GM12878 (cell line): ENCODE measurements around the gene RUSC1. TPM values are rescaled to one million over a fixed set of nuclear protein-coding genes. Genes with fewer than 3 reads are reported as not detected.

Source experiments
- ATAC-seq: fragments of 200-7000 bp; cut with Tn5 transposase; 3 replicates; pipeline ENCODE4 v1.9.1; 2020; ENCODE audit warnings: mild to moderate bottlenecking, moderate library complexity
- BruUV-seq: library from RNA; stranded (reverse); fragments of 400-500 nt; replicated peaks from 2 replicates; lab custom pipeline; 2021; lab: Mats Ljungman, UMichigan
- CTCF ChIA-PET: fragments of 300-600 bp; sonication (Branson Sonifier 250); formaldehyde crosslinking; extraction: SDS; loops from one replicate; lab custom pipeline; 2021; ENCODE audit warnings: inconsistent platforms; lab: Yijun Ruan, JAX
- POLR2A ChIA-PET: fragments of 350-600 bp; formaldehyde crosslinking; extraction: SDS; loops from one replicate; lab custom pipeline; 2021; ENCODE audit warnings: inconsistent platforms; lab: Charles Lee
- RAD21 ChIA-PET: fragments of 300-600 bp; sonication (Branson Sonifier 250); formaldehyde crosslinking; loops from one replicate; lab custom pipeline; 2023; ENCODE audit warnings: antibody characterized with exemption; ENCODE audit not compliant: unreplicated experiment; lab: Charles Lee
- SMC1A ChIA-PET: fragments of 300-600 bp; sonication (Branson Sonifier 250); formaldehyde crosslinking; loops from one replicate; lab custom pipeline; 2023; ENCODE audit not compliant: unreplicated experiment, uncharacterized antibody; lab: Charles Lee
- DNase-seq: peaks from one replicate; pipeline ENCODE4 v3.0.0-alpha.2; 2011; ENCODE audit warnings: low read depth, low spot score
- FAIRE-seq: peaks from 3 replicates; lab custom pipeline; 2011; peaks lifted over from hg19 to GRCh38; lab: Jason Lieb, UNC
- H2AFZ ChIP-seq: 2 replicates; pipeline ENCODE4 v1.6.0; 2011; ENCODE audit warnings: low read depth, low read length, control low read depth; ENCODE audit not compliant: control insufficient read depth
- H3K27ac ChIP-seq: 2 replicates; pipeline ENCODE4 v1.5.1; 2011; ENCODE audit warnings: control low read depth; ENCODE audit not compliant: control insufficient read depth, insufficient read depth
- H3K27me3 ChIP-seq, 2 experiments: replicated peaks in 1 of 2; 2 replicates each; pipeline versions ENCODE4 v1.6.0 to v1.6.1; 2011; ENCODE audit warnings: low read length in 1 of 2; ENCODE audit not compliant: control insufficient read depth in 2 of 2, insufficient read depth in 2 of 2
- H3K36me3 ChIP-seq, 2 experiments: 2 replicates each; pipeline ENCODE4 v1.5.1; 2011; ENCODE audit warnings: low read length in 1 of 2; ENCODE audit not compliant: control insufficient read depth in 2 of 2, insufficient read depth in 2 of 2
- H3K4me1 ChIP-seq: 2 replicates; pipeline ENCODE4 v1.6.1; 2011; ENCODE audit warnings: mild to moderate bottlenecking, low read length, moderate library complexity, mixed read lengths; ENCODE audit not compliant: control insufficient read depth, insufficient read depth
- H3K4me2 ChIP-seq: 2 replicates; pipeline ENCODE4 v1.6.0; 2011; ENCODE audit warnings: control low read depth; ENCODE audit not compliant: control insufficient read depth, insufficient read depth
- H3K4me3 ChIP-seq: fragments of 200-600 bp; sonication (generic); 2 replicates; pipeline ENCODE4 v1.5.1; 2016
- H3K79me2 ChIP-seq: 2 replicates; pipeline ENCODE4 v1.6.0; 2011; ENCODE audit warnings: low read length; ENCODE audit not compliant: control insufficient read depth, insufficient read depth
- H3K9ac ChIP-seq: 2 replicates; pipeline ENCODE4 v1.8.0; 2011; ENCODE audit warnings: low read length, control low read depth, mixed read lengths; ENCODE audit not compliant: control insufficient read depth, insufficient read depth
- H3K9me3 ChIP-seq: replicated peaks from 3 replicates; pipeline ENCODE4 v1.5.1; 2011; ENCODE audit warnings: mild to moderate bottlenecking, low read length; ENCODE audit not compliant: control insufficient read depth, insufficient read depth
- H4K20me1 ChIP-seq: 2 replicates; pipeline ENCODE4 v1.6.0; 2011; ENCODE audit not compliant: control insufficient read depth, insufficient read depth
- BCL11A ChIP-seq: IDR thresholded peaks from 2 replicates; pipeline ENCODE4 v1.6.1; 2011; ENCODE audit warnings: low read depth, low read length
- BHLHE40 ChIP-seq, 2 experiments: fragments of 450-650 bp in 1 of 2; IDR thresholded peaks; 2 replicates each; pipeline ENCODE4 v1.6.1; 2011 to 2017; ENCODE audit warnings: low read depth in 2 of 2, borderline replicate concordance in 1 of 2, improper control_type of control experiment in 1 of 2, low read length in 1 of 2, mild to moderate bottlenecking in 1 of 2
- CBFB ChIP-seq: IDR thresholded peaks from 2 replicates; pipeline ENCODE4 v1.6.1; 2016; ENCODE audit warnings: antibody characterized with exemption, low read depth
- PML ChIP-seq: IDR thresholded peaks from 2 replicates; pipeline ENCODE4 v1.6.1; 2012; ENCODE audit warnings: low read length, inconsistent platforms
- in situ Hi-C: fragments of 300-500 bp; cut with MboI; formaldehyde crosslinking; loops from 9 replicates; pipeline ENCODE4 v1.14.3; 2018; ENCODE audit warnings: mixed read lengths
- intact Hi-C: fragments of 100-400 bp; cut with micrococcal nuclease; formaldehyde crosslinking; loops from one replicate; pipeline ENCODE4 v1.14.2; 2022; ENCODE audit not compliant: unreplicated experiment
- microRNA counts: library from miRNA; unstranded; fragments of <30 nt; microRNA quantifications from one replicate; lab custom pipeline; 2016
- microRNA-seq: library from miRNA; unstranded; fragments of <30 nt; microRNA quantifications from one replicate; pipeline ENCODE4, GENCODE V29; 2018
- polyA plus RNA-seq, 11 experiments: library from polyadenylated mRNA; depleted of rRNA in 4 of 11; unstranded in 6 of 11; stranded (reverse) in 5 of 11; fragments of >200 nt; fragmentation: Nextera tagmentation in 4 of 11; fragmentation: Illumina TruSeq in 1 of 11; extraction: Ambion mirVana in 4 of 11; extraction: Trizol in 1 of 11; gene quantifications; 1 replicate in 1 of 11; 2 replicates in 10 of 11; pipeline versions ENCODE4 v1.2.1 to v1.2.3, GENCODE V29; 2011 to 2016; ENCODE audit warnings: inconsistent platforms in 2 of 11, missing spikeins in 2 of 11, low read depth in 1 of 11
- small RNA-seq: library from RNA; depleted of rRNA; stranded (forward); fragments of <200 nt; gene quantifications from one replicate; pipeline ENCODE3, GENCODE V24; 2014
- total RNA-seq, 4 experiments: library from RNA; depleted of rRNA in 3 of 4; stranded (reverse); fragments of >200 nt in 3 of 4; fragmentation: Illumina TruSeq in 1 of 4; extraction: Trizol in 1 of 4; gene quantifications; 2 replicates each; pipeline versions ENCODE4 v1.2.1 to v1.2.3, GENCODE V29; 2013 to 2021

The RUSC1 gene
- total and polyA plus RNA-seq, 10 of the 15 experiments (the other 5 are each of a cell fraction or from before 2014, with no cell fraction given) = 1.1 to 23.7 (median 12.3) TPM

DNA sequence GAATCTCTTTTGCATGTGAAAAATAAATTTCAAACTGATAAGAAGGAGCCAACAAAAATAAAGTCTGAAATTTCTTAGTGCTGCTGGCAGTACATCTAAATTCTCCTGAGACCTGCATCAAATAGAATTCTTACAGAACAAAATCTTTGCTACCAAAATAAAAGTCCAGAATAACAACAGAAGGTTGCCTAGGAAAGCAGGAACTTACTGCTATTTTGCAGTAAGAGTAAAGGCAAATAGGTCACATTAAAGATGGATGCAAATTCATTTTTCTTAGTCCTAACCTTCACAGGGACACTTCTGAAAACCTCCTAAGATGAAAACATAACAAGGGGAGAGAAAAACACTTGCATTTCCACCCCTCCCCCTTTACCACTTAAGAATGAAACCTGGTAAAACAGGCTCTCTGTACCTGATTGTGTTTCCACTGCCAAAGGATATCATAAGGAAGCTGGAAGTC is 59.0 kb downstream of the RUSC1 start:
- Histone ChIP-seq H3K27me3 (no peaks in the 10 kb centered on the region), H3K4me2 (no peak overlapping the region), H3K9ac (no peak overlapping the region), H3K36me3 (peaks cover 0 to 7% of the 10 kb centered on the region in 2 experiments; a peak in 3 of 4 replicates), H2AFZ (no peak overlapping the region), H3K27ac (no peak overlapping the region), H3K79me2 (no peaks in the 10 kb centered on the region), H4K20me1 (no peaks in the 10 kb centered on the region), H3K4me3 (no peak overlapping the region), H3K9me3 (no peaks in the 10 kb centered on the region), H3K4me1 (no peaks in the 10 kb centered on the region)
- ChIA-PET RAD21 (no interaction called here), SMC1A (interaction anchor here (1.1 to 1.6 kb wide), 3 partner anchors 12 to 17 kb away, joined by 3 to 6 read pairs (median 4); no protein-coding TSS in a partner anchor), POLR2A (interaction anchor here (0.6 kb wide), 1 partner anchor 34 kb away, joined by 5 read pairs; no protein-coding TSS in a partner anchor), CTCF (interaction anchor here (0.6 kb wide), 1 partner anchor 264 kb away, joined by 3 read pairs; no protein-coding TSS in a partner anchor)
- in situ Hi-C loops (no loop called here), intact Hi-C loops (no loop called here)
- TF ChIP-seq PML (no peak), BHLHE40 (IDR thresholded peaks at IDR 0.05; ENCODE audit: borderline replicate concordance in 1 of 2, low read depth in 2 of 2, low read length in 1 of 2) (no peak), BCL11A (no peak), CBFB (no peak)
- no peak for FAIRE-seq
- no TSS peak for BruUV-seq
- no peak for DNase-seq
- ATAC-seq = no peak

MicroRNA genes within 50 kb of the gene (microRNA counts, 767-probe panel; counts per million panel counts)
- microRNA hsa-miR-555 (lab: Ali Mortazavi, UCI) = 55.3 counts per million

Small RNAs within 50 kb of the gene (microRNA-seq; reads per million reads assigned to microRNA genes)
- gene MIR555 = not detected

Small RNAs within 50 kb of the gene (small RNA-seq; reads per million reads assigned to genes)
- 0.74 reads per million, percentile 21 among the genes with 10 or more reads in this experiment for gene RNU6-106P

Other genes starting within 250 kb of the RUSC1 start
Only the 7 nearest of the 15 such genes appear.
- 82.7 and 92.0 TPM in 2 replicates for gene MTX1, start 112.2 kb upstream of the RUSC1 start, total RNA-seq (2014; rRNA removed)
- 34.3 and 36.3 TPM in 2 replicates for gene MTX1, start 112.2 kb upstream of the RUSC1 start, total RNA-seq (2014; rRNA removed; fragmentation: Illumina TruSeq; extraction: Trizol)
- 42.9 and 47.4 TPM in 2 replicates for gene MTX1, start 112.2 kb upstream of the RUSC1 start, total RNA-seq (2021)
- 23.1 and 50.9 TPM in 2 replicates for gene MTX1, start 112.2 kb upstream of the RUSC1 start, polyA plus RNA-seq (2011; rRNA removed)
- gene MTX1, start 112.2 kb upstream of the RUSC1 start, polyA plus RNA-seq (2014; fragmentation: Illumina TruSeq; extraction: Trizol) = 17.6 and 43.8 TPM in 2 replicates
- 10 to 100 TPM; 15.8 to 25.5 TPM for gene MTX1, start 112.2 kb upstream of the RUSC1 start, polyA plus RNA-seq (2014; fragmentation: Nextera tagmentation; extraction: Ambion mirVana)
- 66.8 and 78.1 TPM in 2 replicates for gene MTX1, start 112.2 kb upstream of the RUSC1 start, polyA plus RNA-seq (2014; rRNA removed)
- 10 to 100 TPM; 72.7 to 74.5 TPM for gene MTX1, start 112.2 kb upstream of the RUSC1 start, polyA plus RNA-seq (2016; fragmentation: Nextera tagmentation; extraction: Ambion mirVana)
- 5.0 TPM in 2 replicates for gene ENTREP3, start 65.4 kb upstream of the RUSC1 start, total RNA-seq (2014; rRNA removed)
- gene ENTREP3, start 65.4 kb upstream of the RUSC1 start, total RNA-seq (2014; rRNA removed; fragmentation: Illumina TruSeq; extraction: Trizol) = 1.6 and 1.7 TPM in 2 replicates
- gene ENTREP3, start 65.4 kb upstream of the RUSC1 start, total RNA-seq (2021) = 29.5 and 31.8 TPM in 2 replicates
- gene ENTREP3, start 65.4 kb upstream of the RUSC1 start, polyA plus RNA-seq (2011; rRNA removed) = 2.5 and 3.9 TPM in 2 replicates
- gene ENTREP3, start 65.4 kb upstream of the RUSC1 start, polyA plus RNA-seq (2014; fragmentation: Illumina TruSeq; extraction: Trizol) = 3.2 and 6.4 TPM in 2 replicates
- gene ENTREP3, start 65.4 kb upstream of the RUSC1 start, polyA plus RNA-seq (2014; fragmentation: Nextera tagmentation; extraction: Ambion mirVana) = 1 to 10 TPM; 2.5 to 3.8 TPM
- gene ENTREP3, start 65.4 kb upstream of the RUSC1 start, polyA plus RNA-seq (2014; rRNA removed) = 13.8 and 19.7 TPM in 2 replicates
- 1 to 10 TPM; 2.8 to 3.7 TPM for gene ENTREP3, start 65.4 kb upstream of the RUSC1 start, polyA plus RNA-seq (2016; fragmentation: Nextera tagmentation; extraction: Ambion mirVana)
- gene SCAMP3, start 58.5 kb upstream of the RUSC1 start, total RNA-seq (2014; rRNA removed) = 82.3 and 90.4 TPM in 2 replicates
- gene SCAMP3, start 58.5 kb upstream of the RUSC1 start, total RNA-seq (2014; rRNA removed; fragmentation: Illumina TruSeq; extraction: Trizol) = 14.2 and 17.2 TPM in 2 replicates
- gene SCAMP3, start 58.5 kb upstream of the RUSC1 start, total RNA-seq (2021) = 73.3 and 82.1 TPM in 2 replicates
- gene SCAMP3, start 58.5 kb upstream of the RUSC1 start, polyA plus RNA-seq (2011; rRNA removed) = 45.8 and 93.8 TPM in 2 replicates
- gene SCAMP3, start 58.5 kb upstream of the RUSC1 start, polyA plus RNA-seq (2014; fragmentation: Illumina TruSeq; extraction: Trizol) = 34.0 and 50.2 TPM in 2 replicates
- 10 to 100 TPM; 55.1 to 84.1 TPM for gene SCAMP3, start 58.5 kb upstream of the RUSC1 start, polyA plus RNA-seq (2014; fragmentation: Nextera tagmentation; extraction: Ambion mirVana)
- gene SCAMP3, start 58.5 kb upstream of the RUSC1 start, polyA plus RNA-seq (2014; rRNA removed) = 133 and 143 TPM in 2 replicates
- gene SCAMP3, start 58.5 kb upstream of the RUSC1 start, polyA plus RNA-seq (2016; fragmentation: Nextera tagmentation; extraction: Ambion mirVana) = 100 to 1,000 TPM; 128 to 130 TPM
- gene CLK2, start 47.4 kb upstream of the RUSC1 start, total RNA-seq (2014; rRNA removed) = 42.3 and 45.9 TPM in 2 replicates
- gene CLK2, start 47.4 kb upstream of the RUSC1 start, total RNA-seq (2014; rRNA removed; fragmentation: Illumina TruSeq; extraction: Trizol) = 27.2 and 29.3 TPM in 2 replicates
- 62.3 and 63.1 TPM in 2 replicates for gene CLK2, start 47.4 kb upstream of the RUSC1 start, total RNA-seq (2021)
- 50.2 and 76.9 TPM in 2 replicates for gene CLK2, start 47.4 kb upstream of the RUSC1 start, polyA plus RNA-seq (2011; rRNA removed)
- 54.9 and 55.6 TPM in 2 replicates for gene CLK2, start 47.4 kb upstream of the RUSC1 start, polyA plus RNA-seq (2014; fragmentation: Illumina TruSeq; extraction: Trizol)
- gene CLK2, start 47.4 kb upstream of the RUSC1 start, polyA plus RNA-seq (2014; fragmentation: Nextera tagmentation; extraction: Ambion mirVana) = 10 to 100 TPM; 11.1 to 17.8 TPM
- 81.9 and 83.7 TPM in 2 replicates for gene CLK2, start 47.4 kb upstream of the RUSC1 start, polyA plus RNA-seq (2014; rRNA removed)
- gene CLK2, start 47.4 kb upstream of the RUSC1 start, polyA plus RNA-seq (2016; fragmentation: Nextera tagmentation; extraction: Ambion mirVana) = 10 to 100 TPM; 23.4 to 27.5 TPM
- 1.6 and 2.5 TPM in 2 replicates for gene HCN3, start 43.4 kb upstream of the RUSC1 start, total RNA-seq (2014; rRNA removed)
- gene HCN3, start 43.4 kb upstream of the RUSC1 start, total RNA-seq (2014; rRNA removed; fragmentation: Illumina TruSeq; extraction: Trizol) = 1.2 and 1.7 TPM in 2 replicates
- gene HCN3, start 43.4 kb upstream of the RUSC1 start, total RNA-seq (2021) = 2.5 and 2.8 TPM in 2 replicates
- gene HCN3, start 43.4 kb upstream of the RUSC1 start, polyA plus RNA-seq (2011; rRNA removed) = 1.6 and 2.5 TPM in 2 replicates
- 1.9 and 3.1 TPM in 2 replicates for gene HCN3, start 43.4 kb upstream of the RUSC1 start, polyA plus RNA-seq (2014; fragmentation: Illumina TruSeq; extraction: Trizol)
- under 1 TPM; 0.08 to 0.31 TPM for gene HCN3, start 43.4 kb upstream of the RUSC1 start, polyA plus RNA-seq (2014; fragmentation: Nextera tagmentation; extraction: Ambion mirVana)
- 3.7 and 4.1 TPM in 2 replicates for gene HCN3, start 43.4 kb upstream of the RUSC1 start, polyA plus RNA-seq (2014; rRNA removed)
- 1 to 10 TPM; 1.7 to 1.8 TPM for gene HCN3, start 43.4 kb upstream of the RUSC1 start, polyA plus RNA-seq (2016; fragmentation: Nextera tagmentation; extraction: Ambion mirVana)
- not detected in 2 replicates for gene PKLR, start 19.5 kb upstream of the RUSC1 start, total RNA-seq (2014; rRNA removed)
- gene PKLR, start 19.5 kb upstream of the RUSC1 start, total RNA-seq (2014; rRNA removed; fragmentation: Illumina TruSeq; extraction: Trizol) = not detected in 2 replicates
- 0.08 and 0.13 TPM in 2 replicates for gene PKLR, start 19.5 kb upstream of the RUSC1 start, total RNA-seq (2021)
- not detected in 2 replicates for gene PKLR, start 19.5 kb upstream of the RUSC1 start, polyA plus RNA-seq (2011; rRNA removed)
- 0.04 and 0.08 TPM in 2 replicates for gene PKLR, start 19.5 kb upstream of the RUSC1 start, polyA plus RNA-seq (2014; fragmentation: Illumina TruSeq; extraction: Trizol)
- under 1 TPM in 1 of 2 experiments, not detected in 1; 0.15 TPM for gene PKLR, start 19.5 kb upstream of the RUSC1 start, polyA plus RNA-seq (2014; fragmentation: Nextera tagmentation; extraction: Ambion mirVana)
- not detected in 2 replicates for gene PKLR, start 19.5 kb upstream of the RUSC1 start, polyA plus RNA-seq (2014; rRNA removed)
- gene PKLR, start 19.5 kb upstream of the RUSC1 start, polyA plus RNA-seq (2016; fragmentation: Nextera tagmentation; extraction: Ambion mirVana) = not detected
- gene FDPS, start 12.0 kb upstream of the RUSC1 start, total RNA-seq (2014; rRNA removed) = 432 and 495 TPM in 2 replicates
- 446 and 482 TPM in 2 replicates for gene FDPS, start 12.0 kb upstream of the RUSC1 start, total RNA-seq (2014; rRNA removed; fragmentation: Illumina TruSeq; extraction: Trizol)
- 507 and 547 TPM in 2 replicates for gene FDPS, start 12.0 kb upstream of the RUSC1 start, total RNA-seq (2021)
- gene FDPS, start 12.0 kb upstream of the RUSC1 start, polyA plus RNA-seq (2011; rRNA removed) = 608 and 753 TPM in 2 replicates
- 467 and 549 TPM in 2 replicates for gene FDPS, start 12.0 kb upstream of the RUSC1 start, polyA plus RNA-seq (2014; fragmentation: Illumina TruSeq; extraction: Trizol)
- 1,000 to 10,000 TPM; 1,058 to 1,156 TPM for gene FDPS, start 12.0 kb upstream of the RUSC1 start, polyA plus RNA-seq (2014; fragmentation: Nextera tagmentation; extraction: Ambion mirVana)
- 532 and 553 TPM in 2 replicates for gene FDPS, start 12.0 kb upstream of the RUSC1 start, polyA plus RNA-seq (2014; rRNA removed)
- gene FDPS, start 12.0 kb upstream of the RUSC1 start, polyA plus RNA-seq (2016; fragmentation: Nextera tagmentation; extraction: Ambion mirVana) = 100 to 1,000 TPM; 405 to 437 TPM